HTR-8/SVneo (cell line): ENCODE results near the gene MTG2.

Experiments
- DNase-seq: peaks from one replicate; pipeline ENCODE4 v3.0.0; 2011; ENCODE audit warnings: low spot score, mixed read lengths; ENCODE audit not compliant: insufficient read length
- FAIRE-seq: peaks from 2 replicates; lab custom pipeline; 2011; peaks lifted over from hg19 to GRCh38; lab: Jason Lieb, UNC

MTG2 gene

DNA sequence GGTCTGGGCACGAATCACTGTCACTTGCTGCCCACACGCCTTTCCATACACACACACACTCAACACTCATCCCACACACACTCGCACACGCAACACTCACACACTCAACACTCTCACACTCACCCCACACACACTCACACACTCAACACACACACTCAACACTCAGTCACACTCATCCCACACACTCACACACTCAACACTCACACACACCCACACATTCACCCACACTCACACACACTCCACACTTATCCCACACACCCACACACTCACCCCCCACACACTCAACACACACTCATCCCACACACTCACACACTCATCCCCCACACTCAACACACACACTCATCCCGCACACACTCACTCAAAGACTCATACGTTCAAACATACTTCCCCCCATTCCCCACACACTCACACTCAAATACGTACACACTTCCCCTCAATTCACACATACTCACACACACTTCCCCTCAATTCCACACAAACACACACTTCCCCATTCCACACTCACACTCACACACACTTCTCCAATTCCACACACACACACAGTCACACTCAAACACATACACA is 46.2 kb downstream of the MTG2 start:
- DNase-seq (no peak), FAIRE-seq (peak; percentile 100)

- FAIRE-seq: no peak
- no peak for DNase-seq
These were observed 46.8 kb downstream of the MTG2 start for GRCh38 chr20:62229667-62230066.

DNA sequence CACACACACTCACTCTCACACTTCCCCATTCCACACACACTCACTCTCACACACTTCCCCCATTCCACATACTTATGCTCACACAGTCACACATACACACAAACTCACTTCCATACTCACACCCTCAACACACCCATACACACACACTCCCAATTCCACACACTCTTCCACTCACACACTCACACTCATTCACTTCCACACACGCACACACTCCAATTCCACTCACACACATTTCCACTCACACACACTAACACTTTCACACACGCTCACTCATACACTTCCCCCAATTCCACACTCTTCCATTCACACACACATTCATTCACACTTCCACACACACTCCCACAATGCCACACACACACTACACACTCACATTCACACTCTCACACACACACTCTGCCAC is 47.4 kb downstream of the MTG2 start:
- DNase-seq (no peak), FAIRE-seq (no peak)

- DNase-seq: no peak
- no peak for FAIRE-seq
These were observed 47.9 kb downstream of the MTG2 start for GRCh38 chr20:62230696-62231095.

DNA sequence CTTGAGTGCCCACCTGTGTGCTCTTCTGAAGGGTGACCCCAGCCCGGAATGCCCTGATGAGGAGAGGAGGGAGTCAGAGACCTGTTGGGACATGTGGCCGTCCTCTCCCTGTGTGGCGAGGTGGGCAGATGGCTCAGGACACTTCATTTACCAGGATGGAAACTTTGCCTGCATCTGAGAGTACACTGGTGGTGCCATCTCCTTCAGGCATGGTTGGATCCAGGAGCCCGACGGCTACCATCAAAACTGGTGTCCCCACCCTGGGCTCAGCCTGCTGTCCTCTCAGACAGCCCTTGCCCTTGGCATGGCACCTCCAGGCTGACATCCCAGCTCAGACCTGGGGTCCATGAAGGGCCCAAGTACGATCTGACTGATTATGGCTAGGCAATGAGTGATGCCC is 48.5 kb downstream of the MTG2 start:
- DNase-seq: no peak
- FAIRE-seq: peak; percentile 78

DNA sequence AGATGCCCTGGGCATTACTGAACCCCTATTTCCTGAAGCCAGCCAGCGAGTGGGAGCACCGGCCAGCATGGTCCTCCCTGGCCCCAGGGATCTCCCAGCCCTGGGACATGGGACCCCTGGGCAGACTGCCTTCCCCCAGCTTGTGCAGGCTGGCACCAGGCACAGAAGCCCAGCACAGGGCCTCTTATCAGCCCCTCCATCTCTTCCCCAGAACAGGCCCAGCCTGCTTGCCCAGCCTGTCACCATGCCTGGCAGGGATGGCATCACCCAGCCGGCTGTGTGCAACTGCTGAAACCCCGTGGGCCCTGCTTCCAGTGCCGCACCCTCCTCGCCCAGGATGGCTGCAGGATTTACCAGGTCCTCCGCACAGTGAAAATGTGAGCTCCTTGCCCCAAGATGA is 49.4 kb downstream of the MTG2 start:
- DNase-seq: no peak
- FAIRE-seq: no peak

DNA sequence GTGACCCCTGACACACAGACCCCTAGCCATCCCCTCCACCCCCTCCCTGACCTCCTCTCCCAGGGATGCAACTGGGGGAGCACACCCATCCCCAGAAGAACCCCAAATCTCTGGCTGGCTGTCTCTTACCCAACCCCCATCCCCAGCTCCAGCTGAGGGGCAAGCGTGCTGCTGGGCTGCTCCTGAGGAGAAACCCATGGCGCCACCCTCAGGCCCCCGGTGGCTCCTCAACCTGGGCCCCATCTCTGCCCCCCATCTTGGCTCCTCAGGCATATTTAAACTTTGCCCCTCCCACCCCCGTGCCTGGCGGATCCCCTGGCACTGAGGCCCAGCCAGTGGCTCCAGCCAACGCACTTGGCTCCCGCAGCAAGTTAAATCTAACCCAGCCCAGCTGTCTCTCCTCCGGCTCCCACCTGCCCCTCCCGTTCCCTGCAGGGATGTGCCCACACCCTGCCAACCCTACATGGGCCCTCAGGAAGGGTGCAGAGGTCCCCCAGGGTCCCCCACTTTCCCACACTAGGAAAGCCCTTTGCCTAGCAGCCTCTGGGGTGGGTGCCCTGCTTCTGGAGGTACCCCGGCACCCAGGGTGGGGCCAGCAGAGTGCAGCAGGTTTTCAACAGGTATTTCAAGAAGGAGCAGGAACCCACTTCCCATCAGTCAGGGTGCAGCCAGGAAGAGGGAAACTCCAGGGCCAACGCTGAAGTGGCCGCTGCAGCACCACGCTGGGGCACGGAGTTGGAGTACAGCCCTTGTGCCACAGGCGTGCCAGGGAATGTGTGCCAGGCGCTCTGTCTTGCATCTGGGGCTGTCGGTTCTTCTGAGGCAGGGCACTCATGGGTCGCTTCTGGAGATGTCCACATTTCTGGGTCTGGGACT is 50.2 kb downstream of the MTG2 start:
- FAIRE-seq: no peak

DNA sequence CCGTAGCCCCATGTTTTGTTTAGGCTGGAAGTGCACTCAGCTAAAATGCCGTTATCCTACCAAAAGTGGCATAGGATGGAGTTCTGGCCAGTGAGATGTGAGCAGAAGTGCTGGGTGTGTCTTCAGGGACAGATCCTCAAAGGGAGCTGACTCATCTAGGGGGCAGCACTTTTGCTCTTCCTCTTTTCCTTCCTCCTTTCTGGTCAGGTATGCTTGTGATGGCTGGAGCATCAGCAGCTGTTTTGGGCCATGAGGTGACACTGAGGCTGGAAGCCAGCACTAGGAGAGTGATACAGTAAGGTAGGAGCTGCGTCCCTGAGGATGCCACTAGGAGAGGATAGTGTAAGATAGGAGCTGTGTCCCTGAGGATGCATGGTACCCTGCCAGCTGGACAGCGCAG is 50.9 kb downstream of the MTG2 start:
- DNase-seq (no peak), FAIRE-seq (peak; percentile 87)

More for the DNA sequence above, 50.2 kb downstream of the MTG2 start:
- no peak for DNase-seq

- DNase-seq (no peak), FAIRE-seq (no peak)
These were observed 51.5 kb downstream of the MTG2 start for GRCh38 chr20:62234339-62234738.

DNA sequence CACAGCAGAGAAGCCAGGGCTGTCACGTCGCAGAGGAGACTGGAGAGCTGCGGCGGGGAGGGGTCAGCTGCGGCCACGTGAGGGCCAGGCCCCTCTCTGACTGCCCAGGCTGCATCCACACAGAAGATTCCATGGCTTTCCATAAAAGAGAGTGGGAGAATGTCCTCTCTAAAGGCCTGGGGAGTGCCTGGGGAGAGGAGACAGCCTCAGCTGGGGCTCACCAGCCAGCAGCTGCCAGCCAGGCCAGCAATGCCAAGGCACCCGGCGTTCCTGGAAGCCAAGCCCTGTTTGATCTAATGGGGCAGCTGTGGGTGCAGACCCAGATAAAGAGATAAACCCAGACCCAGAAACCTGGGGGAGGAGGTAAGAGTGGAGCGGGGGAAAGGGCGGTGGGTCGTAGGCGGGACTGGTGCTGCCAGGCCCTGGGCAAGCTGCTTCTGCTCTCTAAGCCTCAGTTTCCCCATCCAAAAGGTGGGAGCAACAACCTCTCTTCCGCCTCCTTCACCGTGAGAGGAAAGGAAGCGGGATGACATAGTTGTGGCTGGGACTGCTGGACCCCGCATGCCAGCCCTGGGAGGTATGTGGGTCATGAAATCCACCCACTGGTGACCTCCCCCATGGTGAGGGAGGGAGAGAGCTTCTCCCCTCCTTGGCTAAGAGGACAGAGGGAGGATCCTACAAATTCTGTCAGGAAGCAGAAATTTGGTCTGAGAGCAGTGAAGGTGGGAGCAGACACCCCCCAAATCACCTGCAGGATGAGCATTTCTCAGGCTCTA is 52.4 kb downstream of the MTG2 start:
- FAIRE-seq (peak; percentile 58), DNase-seq (no peak)

GRCh38 chr20:62235777-62236157 is 52.9 kb downstream of the MTG2 start:
- DNase-seq: no peak
- FAIRE-seq: peak; percentile 40

DNA sequence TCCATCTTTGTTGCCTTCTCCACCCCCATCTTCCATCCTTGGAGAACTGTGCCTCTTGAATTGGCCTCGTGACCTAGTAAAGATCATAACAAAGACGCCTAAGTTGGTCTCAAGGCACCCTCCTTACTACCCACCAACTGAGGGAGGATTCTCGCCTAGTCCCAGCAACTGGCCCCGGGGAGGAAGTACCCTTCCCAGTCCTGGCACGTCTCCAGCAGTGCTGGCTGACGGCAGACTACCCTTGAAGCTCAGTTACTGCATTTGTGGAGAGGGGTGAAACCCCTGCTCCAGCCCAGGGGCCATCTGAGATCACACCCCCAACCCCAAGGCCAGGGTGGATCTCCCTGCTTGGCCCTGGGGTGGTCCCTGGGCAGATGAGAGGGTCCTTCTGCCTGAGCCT is 53.4 kb downstream of the MTG2 start:
- FAIRE-seq (no peak), DNase-seq (no peak)

DNA sequence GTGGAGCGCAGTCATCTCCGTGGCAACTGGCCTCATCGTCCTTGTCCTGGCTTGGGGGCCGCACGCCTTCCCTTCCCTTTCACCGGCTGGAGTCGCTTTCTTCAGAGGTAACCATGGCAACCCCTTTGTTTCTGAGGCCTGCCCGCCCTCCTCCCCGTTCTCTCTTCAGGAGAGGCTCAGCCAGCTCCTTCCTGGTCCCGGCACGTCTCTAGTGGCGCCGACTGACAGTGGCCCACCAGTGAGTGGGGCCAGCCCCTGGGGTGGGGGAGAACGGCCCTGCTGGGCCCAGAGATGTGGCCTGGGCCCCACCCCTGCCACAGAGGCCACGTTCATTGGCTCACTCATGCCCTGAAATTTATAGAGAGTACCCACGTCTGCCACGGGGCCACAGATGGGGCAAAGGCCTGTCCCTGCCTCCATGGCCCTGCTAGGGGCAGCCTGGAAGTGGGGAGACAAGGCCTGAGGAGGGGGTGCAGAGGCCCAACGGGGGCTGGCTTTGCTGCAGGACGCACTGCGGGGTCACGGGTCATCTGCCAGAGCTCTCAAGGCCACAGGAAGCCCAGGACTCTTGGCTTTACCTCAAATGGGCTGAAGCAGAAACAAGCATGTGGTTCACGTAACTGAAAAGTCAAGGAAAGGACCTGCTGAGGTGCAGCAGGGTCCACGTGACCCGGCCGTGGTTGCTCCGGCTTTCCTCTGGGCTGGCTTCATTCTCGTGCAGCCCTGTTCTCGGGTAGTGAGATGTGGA is 54.1 kb downstream of the MTG2 start:
- FAIRE-seq (no peak), DNase-seq (no peak)

GRCh38 chr20:62237514-62237800 is 54.6 kb downstream of the MTG2 start:
- FAIRE-seq: no peak
- no peak for DNase-seq

- FAIRE-seq (peak; percentile 100), DNase-seq (peak; percentile 100)
These were observed 55.2 kb downstream of the MTG2 start, which contains the start of gene OSBPL2 for GRCh38 chr20:62237801-62238568. OSBPL2 (plus strand) TSS chr20:62238521; CDS start chr20:62256185, 17,664 bp downstream.

DNA sequence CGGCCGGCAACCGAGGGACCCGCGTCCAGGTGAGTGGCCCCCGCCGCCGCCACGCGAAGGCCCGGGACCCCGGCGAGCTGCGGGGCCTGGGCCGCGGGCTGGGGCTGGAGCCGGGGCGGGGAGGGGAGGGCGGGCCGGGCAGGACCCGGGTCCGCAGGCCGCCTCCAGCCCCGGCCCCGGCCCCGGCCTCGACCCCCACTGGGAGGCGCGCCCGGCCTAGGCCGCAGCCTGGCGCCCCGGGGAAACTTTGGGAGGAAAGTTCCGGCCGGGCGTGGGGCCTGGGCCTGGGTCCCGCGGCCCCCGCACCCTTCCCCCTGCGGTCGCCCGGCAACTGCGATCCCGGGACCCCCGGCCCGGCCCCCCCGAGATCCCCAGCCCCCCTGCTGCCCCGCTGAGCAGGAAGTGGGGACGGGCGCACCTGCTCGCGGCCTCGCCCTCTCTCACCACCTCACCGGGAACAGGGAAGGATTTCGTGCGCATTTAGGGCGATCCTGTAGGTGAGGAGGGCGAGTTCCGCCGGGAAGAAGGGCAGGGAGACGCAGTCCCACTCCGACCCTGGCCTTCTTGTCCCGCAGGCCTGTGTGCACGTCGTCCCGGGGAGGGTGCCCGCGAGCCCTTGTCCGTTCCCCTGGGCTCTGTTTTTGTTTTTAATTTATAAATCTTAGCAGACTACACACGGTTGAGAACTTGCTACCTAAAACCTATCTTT is 55.9 kb downstream of the MTG2 start:
- DNase-seq (no peak), FAIRE-seq (no peak)

DNA sequence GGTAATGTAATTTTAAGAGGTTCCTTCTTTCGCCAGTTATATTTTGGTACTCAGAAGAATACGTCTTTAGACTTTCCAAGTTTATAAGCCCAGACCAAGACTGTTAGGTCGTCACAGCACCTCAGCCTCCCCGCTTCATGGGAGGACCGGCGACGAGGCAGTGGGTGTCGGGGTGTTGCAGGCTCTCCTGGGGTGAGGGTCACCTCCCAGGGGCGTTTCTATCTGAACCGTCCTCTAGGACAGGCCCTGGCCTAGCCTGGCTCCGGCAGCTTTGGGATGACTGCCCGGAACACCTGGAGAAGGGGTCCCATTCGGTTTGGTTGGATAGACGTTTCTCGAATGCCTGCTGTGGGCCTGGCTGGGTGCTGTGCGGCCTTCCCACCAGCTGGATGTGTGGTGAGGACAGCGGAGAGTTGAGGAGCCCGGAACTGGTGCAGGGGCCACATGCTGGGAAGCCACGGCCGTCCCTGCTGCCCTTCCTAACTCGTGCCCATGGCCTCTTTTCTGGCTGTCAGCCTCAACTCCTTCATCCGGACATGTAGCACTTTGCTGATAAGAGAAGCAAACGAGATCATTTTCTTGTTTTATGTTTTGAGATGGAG is 56.6 kb downstream of the MTG2 start:
- FAIRE-seq (peak; percentile 89), DNase-seq (no peak)

GRCh38 chr20:62240020-62240685 is 57.3 kb downstream of the MTG2 start:
- DNase-seq: no peak
- FAIRE-seq: peak; percentile 88
